ENCODE data around the gene KDM8.

DNA sequence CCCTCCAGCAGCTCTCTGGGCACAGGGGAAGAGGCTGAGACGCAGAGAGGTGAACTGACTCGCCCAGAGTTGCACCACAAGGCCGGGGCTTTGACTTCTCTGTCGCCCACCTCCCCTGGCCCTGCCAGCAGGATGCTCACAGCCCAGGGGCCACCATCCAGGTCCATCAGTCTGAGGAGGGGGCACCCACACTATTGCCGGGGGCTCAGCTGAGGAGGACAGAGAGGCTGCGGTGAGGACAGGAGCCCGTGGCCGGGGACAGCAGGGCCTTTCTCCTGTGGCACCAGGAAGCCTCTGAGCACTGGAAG is 32.6 kb downstream of the KDM8 start:
- TF ChIP-seq, protein P1, sequence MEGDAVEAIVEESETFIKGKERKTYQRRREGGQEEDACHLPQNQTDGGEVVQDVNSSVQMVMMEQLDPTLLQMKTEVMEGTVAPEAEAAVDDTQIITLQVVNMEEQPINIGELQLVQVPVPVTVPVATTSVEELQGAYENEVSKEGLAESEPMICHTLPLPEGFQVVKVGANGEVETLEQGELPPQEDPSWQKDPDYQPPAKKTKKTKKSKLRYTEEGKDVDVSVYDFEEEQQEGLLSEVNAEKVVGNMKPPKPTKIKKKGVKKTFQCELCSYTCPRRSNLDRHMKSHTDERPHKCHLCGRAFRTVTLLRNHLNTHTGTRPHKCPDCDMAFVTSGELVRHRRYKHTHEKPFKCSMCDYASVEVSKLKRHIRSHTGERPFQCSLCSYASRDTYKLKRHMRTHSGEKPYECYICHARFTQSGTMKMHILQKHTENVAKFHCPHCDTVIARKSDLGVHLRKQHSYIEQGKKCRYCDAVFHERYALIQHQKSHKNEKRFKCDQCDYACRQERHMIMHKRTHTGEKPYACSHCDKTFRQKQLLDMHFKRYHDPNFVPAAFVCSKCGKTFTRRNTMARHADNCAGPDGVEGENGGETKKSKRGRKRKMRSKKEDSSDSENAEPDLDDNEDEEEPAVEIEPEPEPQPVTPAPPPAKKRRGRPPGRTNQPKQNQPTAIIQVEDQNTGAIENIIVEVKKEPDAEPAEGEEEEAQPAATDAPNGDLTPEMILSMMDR (IDR thresholded peaks at IDR 0.05): no peak
- no peak for TF ChIP-seq POLR2A (IDR thresholded peaks at IDR 0.05)

Measured in adrenal gland (tissue), 5 donors.